ENCODE results near the gene TEAD1. TPM values are rescaled to one million over a fixed set of nuclear protein-coding genes. Genes with fewer than 3 reads are reported as not detected.
A peak's percentile ranks its signal among the peaks of the same experiment; 100 is the strongest.

TEAD1 gene
- total RNA-seq, 4 donors from 2014 or later = 46.1 to 175 (median 126) TPM

GRCh38 chr11:12704049-12704448 lies 29.8 kb downstream of the TEAD1 start:
- Histone ChIP-seq H3K27ac (peak overlapping the region; percentile 6 to 81 (median 51)), H3K4me3 (no peak overlapping the region), H3K4me1 (peaks cover 85 to 86% of the 10 kb centered on the region in 2 donors), H3K36me3 (no peaks in the 10 kb centered on the region), H3K27me3 (no peaks in the 10 kb centered on the region), H3K9me3 (no peaks in the 10 kb centered on the region)
- DNase-seq (no peak), ATAC-seq (no peak)
- TF ChIP-seq POLR2A (IDR thresholded peaks at IDR 0.05) (no peak), CTCF (IDR thresholded peaks at IDR 0.05 in 4 of 5, conservative IDR thresholded peaks at IDR 0.05 in 1 of 5) (no peak)
- in situ Hi-C loops (cut with MboI; ENCODE audit: low sequenced_read_pairs in 4 of 4) = no loop called here
- intact Hi-C loops (cut with DNase I; ENCODE audit: low total_unique reads) = no loop called here

- H3K9me3 ChIP-seq = no peaks in the 10 kb centered on the region
- ATAC-seq (peak; percentile 42 to 70), DNase-seq (no peak)
- H3K27ac ChIP-seq = peak overlapping the region; percentile 70 to 81 (median 75)
- H3K4me1 ChIP-seq = peaks cover 67 to 80% of the 10 kb centered on the region in 2 donors
- no peak for TF ChIP-seq POLR2A (IDR thresholded peaks at IDR 0.05)
- no peak for TF ChIP-seq CTCF (IDR thresholded peaks at IDR 0.05 in 4 of 5, conservative IDR thresholded peaks at IDR 0.05 in 1 of 5)
- H3K27me3 ChIP-seq = no peaks in the 10 kb centered on the region
- H3K36me3 ChIP-seq = no peaks in the 10 kb centered on the region
- intact Hi-C loops (cut with DNase I; ENCODE audit: low total_unique reads) (no loop called here), in situ Hi-C loops (cut with MboI; ENCODE audit: low sequenced_read_pairs in 4 of 4) (no loop called here)
- peak overlapping the region in 1 of 4 donors; percentile 8 for H3K4me3 ChIP-seq
Measured at GRCh38 chr11:12705874-12706273, 31.7 kb downstream of the TEAD1 start.

GRCh38 chr11:12706545-12707499 lies 32.6 kb downstream of the TEAD1 start:
- peaks cover 64 to 77% of the 10 kb centered on the region in 2 donors for H3K4me1 ChIP-seq
- DNase-seq (peak in 1 of 2 donors; percentile 27), ATAC-seq (peak; percentile 55 to 74)
- intact Hi-C loops (cut with DNase I; ENCODE audit: low total_unique reads) = no loop called here
- H3K27ac ChIP-seq = peak overlapping the region; percentile 70 to 81 (median 75)
- no peaks in the 10 kb centered on the region for H3K27me3 ChIP-seq
- in situ Hi-C loops (cut with MboI; ENCODE audit: low sequenced_read_pairs in 4 of 4) = no loop called here
- peak overlapping the region in 1 of 4 donors; percentile 8 for H3K4me3 ChIP-seq
- no peaks in the 10 kb centered on the region for H3K9me3 ChIP-seq
- TF ChIP-seq POLR2A (IDR thresholded peaks at IDR 0.05) (no peak), CTCF (IDR thresholded peaks at IDR 0.05 in 4 of 5, conservative IDR thresholded peaks at IDR 0.05 in 1 of 5) (no peak)
- no peaks in the 10 kb centered on the region for H3K36me3 ChIP-seq

- in situ Hi-C loops (cut with MboI; ENCODE audit: low sequenced_read_pairs in 4 of 4) = no loop called here
- Histone ChIP-seq H3K9me3 (no peaks in the 10 kb centered on the region), H3K27ac (peak overlapping the region; percentile 70 to 81 (median 75)), H3K36me3 (no peaks in the 10 kb centered on the region), H3K4me3 (no peak overlapping the region), H3K4me1 (peaks cover 64 to 77% of the 10 kb centered on the region in 2 donors), H3K27me3 (no peaks in the 10 kb centered on the region)
- no peak for DNase-seq
- no peak for ATAC-seq
- TF ChIP-seq POLR2A (IDR thresholded peaks at IDR 0.05) = no peak
- no peak for TF ChIP-seq CTCF (IDR thresholded peaks at IDR 0.05 in 4 of 5, conservative IDR thresholded peaks at IDR 0.05 in 1 of 5)
- intact Hi-C loops (cut with DNase I; ENCODE audit: low total_unique reads) = no loop called here
Measured at GRCh38 chr11:12707500-12707880, 33.3 kb downstream of the TEAD1 start.

Measured in gastrocnemius medialis (tissue), 4 donors.